Measurements from ENCODE around the gene SPEM3. TPM values are rescaled to one million over a fixed set of nuclear protein-coding genes. Genes with fewer than 3 reads are reported as not detected.

The SPEM3 gene
- total RNA-seq: not detected

DNA sequence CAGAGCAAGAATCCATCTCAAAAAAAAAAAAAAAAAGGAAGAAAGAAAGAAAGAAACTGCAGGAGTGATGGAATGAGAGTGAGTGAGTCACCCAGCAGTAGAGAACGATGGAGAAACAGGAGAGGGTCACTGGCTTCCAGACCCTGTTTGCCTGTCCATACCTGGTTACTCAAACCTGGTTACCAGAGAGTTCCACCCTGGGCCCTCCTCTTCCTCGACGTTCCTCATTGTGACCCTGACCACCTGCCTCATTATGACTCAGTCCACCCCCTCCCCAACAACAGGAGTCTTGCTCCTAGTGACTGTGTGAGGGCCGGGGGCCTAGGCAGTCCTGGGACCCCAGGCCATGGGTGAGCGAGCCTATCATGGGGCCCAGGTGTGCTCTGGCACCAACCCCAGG lies at the start of gene SPEM3:
SPEM3 (plus strand) TSS at position 301 of the 400 bp plus-strand sequence; CDS start at position 347, 46 bp downstream.

DNA sequence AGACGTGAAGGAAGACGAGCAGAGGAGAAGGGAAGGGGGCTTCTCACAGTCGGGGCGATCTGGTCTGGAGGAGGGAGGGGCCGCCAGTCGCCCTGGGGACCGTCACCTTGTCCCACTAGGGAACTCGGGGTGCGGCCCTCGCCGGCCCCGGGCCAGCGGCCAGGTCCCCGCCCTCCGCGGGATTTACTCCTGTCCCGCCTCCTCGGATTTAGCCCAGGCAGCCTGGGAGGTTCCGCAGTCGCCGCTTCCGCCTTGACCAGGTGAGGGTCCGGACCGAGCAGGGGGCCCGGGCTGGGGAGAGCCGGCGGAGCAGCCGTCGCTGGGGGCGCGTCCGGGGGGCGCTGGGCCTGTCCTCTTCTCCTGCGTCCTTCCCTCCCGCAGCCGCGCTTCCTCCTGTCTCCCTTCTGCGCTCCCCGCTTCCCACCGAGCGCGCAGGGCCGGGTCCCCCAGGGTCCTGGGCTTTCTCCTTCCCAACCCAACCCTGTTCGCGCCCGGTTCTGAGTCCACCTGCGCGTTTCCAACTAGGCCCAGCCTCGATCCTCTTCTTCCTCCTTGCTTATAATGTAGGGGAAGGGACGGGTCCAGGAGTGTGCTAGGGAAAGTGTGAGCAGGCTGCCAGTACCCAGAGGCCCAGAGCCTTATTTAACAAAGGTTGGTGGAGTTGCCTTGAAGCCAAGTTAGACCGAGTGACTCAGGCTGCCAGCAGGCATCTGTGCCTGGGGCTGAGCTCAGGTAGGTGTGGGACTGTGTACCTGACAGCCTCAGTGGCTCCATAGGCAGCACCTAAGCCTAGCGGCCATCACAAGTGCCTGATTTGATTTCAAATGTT lies 47.6 kb upstream of the SPEM3 start, which contains the start of gene TNK1:
TNK1 (plus strand) TSS at position 235 of the 829 bp plus-strand sequence. CDS start 1,838 bp downstream, outside the sequence.

DNA sequence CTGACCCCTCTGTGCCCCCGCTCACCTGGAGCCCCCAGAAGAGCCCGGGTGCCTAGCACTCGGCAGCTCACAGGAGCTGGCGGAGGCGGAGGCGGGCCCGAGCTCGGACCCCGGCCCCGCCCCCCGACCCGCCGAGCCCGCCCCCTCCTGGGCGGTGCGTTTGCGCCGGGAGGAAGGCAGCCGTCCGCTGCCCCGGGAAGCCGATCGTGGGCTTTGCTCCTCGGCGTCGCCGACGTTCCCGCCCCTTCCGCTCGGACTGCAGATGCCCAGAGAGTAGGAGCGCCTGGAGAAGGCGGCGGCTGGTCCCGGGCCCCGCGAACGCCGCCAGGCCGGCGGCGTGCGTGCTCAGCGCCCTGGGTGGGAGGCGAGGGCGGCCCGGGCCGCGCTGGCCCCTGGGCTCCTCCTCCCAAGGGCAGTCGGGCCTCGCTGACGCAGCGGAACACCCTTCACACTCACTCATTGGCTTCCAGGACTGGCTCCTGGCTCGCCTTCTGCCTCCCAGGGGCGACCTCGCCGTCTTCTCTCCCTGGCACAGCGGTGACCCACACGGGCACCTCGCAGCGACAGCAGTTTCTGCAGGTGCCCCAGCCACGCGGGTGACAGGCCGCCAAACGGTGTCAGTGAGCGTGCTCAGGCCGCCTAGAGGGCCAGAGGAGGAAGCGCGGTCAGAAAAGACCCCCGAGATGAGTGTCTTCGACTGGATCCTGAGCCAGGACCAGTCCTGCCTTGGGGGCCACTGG lies 34.0 kb upstream of the SPEM3 start, which contains the start of gene PLSCR3:
PLSCR3 (minus strand) TSS at position 74 of the 740 bp plus-strand sequence. CDS start 415 bp downstream, outside the sequence.

DNA sequence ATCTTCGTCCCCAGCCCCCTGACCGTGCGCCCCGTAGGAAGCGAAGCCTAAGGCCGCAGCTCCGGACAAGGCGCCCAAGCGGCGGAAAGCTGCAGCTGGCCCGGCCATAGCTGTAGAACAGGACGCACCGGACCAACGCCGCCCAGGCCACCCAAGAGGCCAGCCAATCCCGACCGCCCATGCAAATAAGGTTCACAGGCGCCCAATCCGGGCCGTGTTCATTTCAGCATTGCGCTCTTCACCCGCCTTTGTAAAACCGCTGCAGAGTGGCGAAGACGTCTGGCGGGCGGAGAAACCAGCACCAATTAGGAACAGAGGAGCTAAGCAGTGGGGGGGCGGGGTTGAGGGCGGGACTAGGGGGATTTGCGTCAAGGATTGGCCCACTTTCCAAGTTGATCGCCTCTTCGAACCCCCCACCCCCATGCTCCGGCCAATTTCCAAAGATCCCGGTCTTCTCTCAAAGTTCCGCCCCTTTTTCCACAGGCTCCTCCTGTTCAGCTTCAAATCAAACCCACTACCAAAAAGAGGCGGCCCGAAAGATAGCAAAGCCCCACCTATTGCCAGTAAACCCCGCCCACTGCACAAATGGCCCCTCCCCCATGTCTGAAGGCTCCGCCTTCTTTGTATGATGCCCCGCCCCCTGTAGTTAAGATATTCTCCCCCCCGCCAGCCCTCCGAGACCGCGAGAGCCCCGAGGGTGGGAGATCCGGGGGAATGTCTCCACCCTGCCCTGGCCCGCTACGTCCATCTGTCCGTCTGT lies 24.5 kb upstream of the SPEM3 start, which contains the start of gene TMEM256:
TMEM256 (minus strand) TSS at position 121 of the 760 bp plus-strand sequence; CDS start at position 108, 13 bp downstream.

DNA sequence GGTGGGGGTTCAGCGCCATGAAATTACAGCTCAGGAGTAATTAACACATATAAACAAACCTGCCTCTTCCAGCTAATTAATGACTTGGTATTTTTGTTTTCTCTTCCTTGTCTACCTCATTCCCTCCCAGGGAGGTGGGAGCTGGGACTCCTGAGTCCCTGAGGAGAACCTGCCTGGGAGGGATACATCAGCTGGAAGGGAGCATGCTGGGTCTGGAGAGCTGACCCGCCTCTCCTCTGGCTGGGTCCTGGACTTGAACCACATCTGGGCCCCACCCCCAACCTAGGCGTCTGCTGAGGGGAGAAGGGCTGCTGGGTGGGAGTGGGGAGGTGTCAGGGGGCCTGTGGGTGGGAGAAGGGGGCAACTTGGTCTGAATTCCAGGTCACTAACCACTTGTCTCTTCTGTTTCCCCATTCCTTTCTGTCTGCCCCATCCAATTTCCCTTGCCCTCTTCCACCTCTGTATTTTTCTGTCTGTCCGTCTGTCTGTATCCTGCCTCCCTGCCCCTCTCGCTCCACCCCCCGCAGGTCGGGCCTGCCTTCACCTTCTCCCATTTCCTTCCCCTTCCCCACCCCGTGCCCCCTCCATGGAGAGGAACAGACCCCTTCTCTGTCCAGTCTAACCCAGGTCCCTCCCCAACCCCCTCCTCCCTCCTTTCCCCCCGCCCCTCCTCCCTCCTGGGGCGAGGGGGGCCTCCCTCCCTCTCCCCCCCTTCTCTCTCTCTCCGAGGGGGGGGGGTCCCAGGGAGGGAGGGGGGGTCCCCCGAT lies 21.0 kb upstream of the SPEM3 start, which contains the start of gene NLGN2:
NLGN2 (plus strand) TSS at position 361 of the 767 bp plus-strand sequence. CDS start 411 bp downstream, outside the sequence.

DNA sequence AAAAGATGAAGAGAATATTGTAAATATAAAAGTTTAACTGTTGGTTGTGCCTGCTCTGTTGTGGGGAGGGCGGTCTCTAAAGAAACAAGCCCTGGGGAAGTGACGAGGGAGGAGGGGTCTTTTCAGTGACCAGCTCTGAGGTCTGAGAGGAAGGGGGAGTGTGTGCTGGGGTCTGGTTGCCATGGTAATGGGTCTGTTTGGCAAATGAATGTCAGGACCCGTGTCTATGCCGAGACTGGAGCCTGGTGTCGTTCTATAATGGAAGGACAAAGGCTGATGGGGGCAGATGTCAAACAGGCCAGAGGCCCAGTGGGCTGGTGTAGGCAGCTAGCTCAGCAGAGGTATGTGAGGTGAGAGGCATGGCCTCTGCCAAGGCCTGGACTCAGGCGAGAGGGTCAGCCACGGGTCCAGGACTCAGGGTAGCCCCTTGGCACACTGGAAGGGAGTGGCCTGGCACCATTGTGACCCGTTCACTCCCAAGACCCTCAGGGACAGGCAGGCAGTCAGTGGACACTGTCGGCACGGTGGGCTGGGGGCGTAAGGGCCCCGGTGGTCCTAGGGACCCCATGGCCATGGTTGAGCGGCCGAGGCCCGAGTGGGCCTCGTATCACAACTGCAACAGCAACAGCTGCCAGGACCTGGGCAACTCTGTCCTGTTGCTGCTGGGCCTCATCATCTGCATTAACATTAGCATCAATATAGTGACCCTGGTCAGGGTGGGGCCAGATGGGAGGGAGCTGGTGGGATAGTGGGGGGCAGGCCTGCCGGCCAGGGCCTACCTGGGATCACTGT lies 8.6 kb upstream of the SPEM3 start, which contains the start of gene SPEM1:
SPEM1 (plus strand) TSS at position 506 of the 792 bp plus-strand sequence; CDS start at position 567, 61 bp downstream.

DNA sequence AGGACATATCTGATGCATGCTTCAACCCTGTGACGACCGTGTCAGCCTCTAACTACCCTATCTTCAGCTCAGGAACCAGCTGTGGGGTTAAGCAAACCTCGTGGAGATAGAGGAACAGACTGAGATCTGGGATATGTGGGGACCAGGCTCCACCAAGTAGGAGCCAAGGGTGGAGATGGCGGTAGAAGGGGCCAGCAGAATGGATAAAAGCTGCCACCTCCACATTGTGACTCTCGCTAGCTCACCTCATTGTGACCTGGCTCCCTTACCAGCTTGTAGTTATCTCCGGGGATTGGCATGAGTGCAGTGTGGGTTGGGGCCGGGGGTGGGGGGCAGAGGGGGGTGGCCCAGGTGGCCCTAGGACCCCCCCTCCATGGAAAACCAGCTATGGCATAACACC lies 3.3 kb upstream of the SPEM3 start, which contains the start of gene SPEM2:
SPEM2 (plus strand) TSS at position 301 of the 400 bp plus-strand sequence; CDS start at position 374, 73 bp downstream.

DNA sequence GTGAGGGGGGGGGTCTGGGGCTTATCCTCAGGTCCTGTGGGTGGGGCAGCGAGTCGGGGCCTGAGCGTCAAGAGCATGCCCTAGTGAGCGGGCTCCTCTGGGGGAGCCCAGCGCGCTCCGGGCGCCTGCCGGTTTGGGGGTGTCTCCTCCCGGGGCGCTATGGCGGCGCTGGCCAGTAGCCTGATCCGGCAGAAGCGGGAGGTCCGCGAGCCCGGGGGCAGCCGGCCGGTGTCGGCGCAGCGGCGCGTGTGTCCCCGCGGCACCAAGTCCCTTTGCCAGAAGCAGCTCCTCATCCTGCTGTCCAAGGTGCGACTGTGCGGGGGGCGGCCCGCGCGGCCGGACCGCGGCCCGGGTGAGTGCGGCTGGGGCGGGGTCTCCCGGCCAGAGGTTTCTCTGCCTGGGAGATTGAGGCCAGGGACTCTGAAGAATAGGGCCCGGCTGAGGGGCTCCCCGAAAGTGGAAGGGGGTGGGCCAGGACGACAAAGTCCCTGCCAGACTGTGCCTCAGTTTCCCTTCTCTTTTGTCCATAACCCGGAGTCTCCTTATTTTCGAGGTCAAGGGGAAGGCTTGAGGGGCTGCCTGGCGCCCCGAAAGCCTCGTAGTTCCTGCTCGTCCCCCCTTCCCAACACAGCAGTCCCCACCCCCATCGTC lies 10.9 kb downstream of the SPEM3 start, which contains the start of gene FGF11:
FGF11 (plus strand) TSS at position 51 of the 651 bp plus-strand sequence; CDS start at position 160, 109 bp downstream.

DNA sequence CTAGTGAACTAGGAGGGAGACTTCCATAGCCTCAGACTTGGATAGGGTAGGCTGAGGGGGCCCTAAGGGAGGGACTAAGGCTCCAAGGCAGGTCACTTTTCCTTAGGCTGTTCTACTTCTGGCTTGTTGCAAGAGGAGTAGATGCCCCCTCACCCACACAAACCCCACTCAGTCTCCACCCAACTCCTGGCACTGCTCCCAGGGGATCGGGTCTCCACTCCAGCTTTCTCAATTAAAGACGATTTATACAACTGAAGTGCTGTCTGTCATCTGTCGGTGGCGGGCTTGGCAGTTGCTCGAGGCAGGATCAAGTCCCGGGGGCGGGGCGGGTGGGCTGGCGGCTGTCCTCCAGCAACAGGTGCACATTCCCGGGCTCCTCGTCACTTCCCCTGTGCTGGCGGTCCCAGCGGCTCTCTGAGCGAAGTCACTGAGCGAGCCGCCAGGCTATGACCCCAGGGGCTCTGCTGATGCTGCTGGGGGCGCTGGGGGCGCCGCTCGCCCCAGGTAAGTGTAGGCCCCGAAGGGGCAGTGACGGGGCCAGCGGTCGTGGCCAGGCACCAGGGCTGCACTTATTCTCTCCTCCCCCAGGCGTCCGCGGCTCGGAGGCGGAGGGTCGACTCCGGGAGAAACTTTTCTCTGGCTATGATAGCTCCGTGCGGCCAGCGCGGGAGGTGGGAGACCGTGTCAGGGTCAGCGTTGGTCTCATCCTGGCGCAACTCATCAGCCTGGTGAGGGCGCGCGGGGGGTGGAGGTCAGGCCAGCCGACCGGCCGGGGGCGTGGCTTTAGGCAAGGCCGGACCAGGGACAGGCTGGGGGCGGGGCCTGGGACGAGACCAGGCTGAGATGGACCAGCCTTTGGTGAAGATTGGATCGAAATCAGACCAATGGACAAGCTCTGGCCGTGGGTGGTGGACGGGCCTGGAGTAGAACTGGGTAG lies 16.3 kb downstream of the SPEM3 start, which contains the start of gene CHRNB1:
CHRNB1 (plus strand) TSS at position 380 of the 937 bp plus-strand sequence; CDS start at position 447, 67 bp downstream.

DNA sequence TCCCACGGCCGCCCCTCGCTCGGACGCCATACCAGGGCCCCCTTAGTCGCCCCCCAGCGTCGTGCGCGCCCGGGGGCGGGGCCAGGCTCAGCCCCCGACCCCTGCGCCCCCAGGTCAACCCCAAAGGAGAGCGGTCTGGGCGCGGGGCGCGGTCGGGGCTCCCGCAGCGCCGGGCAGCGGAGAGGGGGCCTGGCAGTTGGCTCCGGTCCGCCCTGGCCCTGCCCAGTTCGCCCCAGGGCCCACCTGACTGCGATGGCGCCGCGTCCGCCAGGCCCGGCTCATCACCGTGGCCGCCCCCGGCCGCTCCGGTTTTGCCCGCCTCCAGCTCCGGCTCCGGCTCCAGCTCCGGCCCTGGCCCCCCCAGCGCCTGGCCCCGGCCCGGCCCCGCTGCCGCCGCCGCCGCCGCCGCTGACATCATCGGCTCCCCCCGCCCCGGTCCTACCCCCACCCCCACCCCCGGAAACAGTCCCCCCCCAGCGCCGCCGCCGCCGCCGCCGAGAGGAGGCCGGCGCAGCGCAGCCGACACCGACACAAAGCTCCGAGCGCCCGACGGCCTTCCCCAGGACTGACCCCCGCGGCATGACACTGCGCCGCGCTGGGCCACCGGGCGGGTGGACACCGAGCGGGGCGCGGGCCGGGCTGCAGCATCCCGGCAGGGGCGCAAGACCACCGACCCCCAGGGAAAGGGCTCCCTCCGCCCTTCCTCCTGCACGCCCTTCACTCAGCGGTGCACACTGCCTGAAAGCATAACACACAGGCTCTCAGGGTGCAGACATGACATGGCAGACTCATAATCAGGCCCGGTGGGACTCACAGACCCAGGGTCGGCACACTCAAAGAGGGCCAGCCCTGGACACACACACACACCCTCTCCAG lies 50.8 kb downstream of the SPEM3 start, which contains the start of gene ZBTB4:
ZBTB4 (minus strand) TSS at position 419 of the 876 bp plus-strand sequence. CDS start 12,830 bp downstream, outside the sequence.

DNA sequence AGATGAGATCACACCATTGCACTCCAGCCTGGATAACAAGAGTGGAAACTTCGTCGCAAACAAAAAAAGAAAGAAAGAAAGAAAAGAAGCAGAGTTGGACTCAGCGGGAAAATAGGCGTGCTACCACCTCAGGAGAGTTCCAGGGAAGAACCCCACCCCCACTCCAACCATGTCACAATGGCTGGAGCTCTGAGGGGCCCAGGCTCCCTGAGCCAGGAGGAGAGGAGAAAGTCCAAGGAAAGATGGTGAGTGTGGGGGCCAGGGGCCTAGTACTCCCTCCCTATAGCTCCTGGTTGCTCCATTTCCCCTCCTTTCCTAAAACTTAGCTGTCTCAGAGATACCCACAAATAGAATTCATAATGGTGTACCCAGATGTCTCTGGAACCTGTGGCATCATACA lies 52.6 kb downstream of the SPEM3 start, which contains the start of gene SLC35G6:
SLC35G6 (plus strand) TSS at position 172 of the 400 bp plus-strand sequence; CDS start at position 243, 71 bp downstream.

Other genes with a start within 250 kb of the SPEM3 start
- under 1 TPM; 0.33 to 0.34 TPM for gene ASGR1, start 249.5 kb upstream of the SPEM3 start, total RNA-seq
- gene DLG4, start 209.0 kb upstream of the SPEM3 start, total RNA-seq: 1 to 10 TPM; 6.2 to 9.7 TPM
- gene ACADVL, start 208.9 kb upstream of the SPEM3 start, total RNA-seq: 100 to 1,000 TPM in 1 of 2 donors, 10 to 100 TPM in 1; 86.6 to 149 TPM
- 100 to 1,000 TPM in 1 of 2 donors, 10 to 100 TPM in 1; 98.6 to 107 TPM for gene DVL2, start 194.3 kb upstream of the SPEM3 start, total RNA-seq
- 10 to 100 TPM; 65.7 to 80.9 TPM for gene PHF23, start 189.4 kb upstream of the SPEM3 start, total RNA-seq
- gene GABARAP, start 186.4 kb upstream of the SPEM3 start, total RNA-seq: 100 to 1,000 TPM; 165 to 225 TPM
- 10 to 100 TPM; 18.6 to 30.3 TPM for gene CTDNEP1, start 177.1 kb upstream of the SPEM3 start, total RNA-seq
- gene ELP5, start 176.6 kb upstream of the SPEM3 start, total RNA-seq: 10 to 100 TPM; 33.7 to 47.3 TPM
- gene CLDN7, start 166.4 kb upstream of the SPEM3 start, total RNA-seq: under 1 TPM; 0.69 to 1.00 TPM
- gene SLC2A4, start 147.1 kb upstream of the SPEM3 start, total RNA-seq: under 1 TPM; under 0.01 to 0.34 TPM
- gene YBX2, start 134.2 kb upstream of the SPEM3 start, total RNA-seq: under 1 TPM in 1 of 2 donors, not detected in 1; 0.67 TPM
- 100 to 1,000 TPM; 830 to 988 TPM for gene EIF5A, start 121.2 kb upstream of the SPEM3 start, total RNA-seq
- gene GPS2, start 113.5 kb upstream of the SPEM3 start, total RNA-seq: 10 to 100 TPM; 74.7 to 87.2 TPM
- 10 to 100 TPM; 14.8 to 16.7 TPM for gene NEURL4, start 99.5 kb upstream of the SPEM3 start, total RNA-seq
- under 1 TPM in 1 of 2 donors, not detected in 1; 0.67 TPM for gene ACAP1, start 92.3 kb upstream of the SPEM3 start, total RNA-seq
- gene KCTD11, start 76.7 kb upstream of the SPEM3 start, total RNA-seq: 1 to 10 TPM; 1.3 to 3.4 TPM
- gene TMEM95, start 73.7 kb upstream of the SPEM3 start, total RNA-seq: not detected
- under 1 TPM; 0.69 to 1.00 TPM for gene TNK1, start 47.8 kb upstream of the SPEM3 start, total RNA-seq
- gene PLSCR3, start 34.3 kb upstream of the SPEM3 start, total RNA-seq: 10 to 100 TPM in 1 of 2 donors, 1 to 10 TPM in 1; 9.6 to 12.0 TPM
- gene TMEM256, start 24.8 kb upstream of the SPEM3 start, total RNA-seq: 100 to 1,000 TPM in 1 of 2 donors, 10 to 100 TPM in 1; 73.0 to 107 TPM
- 1 to 10 TPM; 4.0 to 4.1 TPM for gene NLGN2, start 21.0 kb upstream of the SPEM3 start, total RNA-seq
- gene SPEM1, start 8.5 kb upstream of the SPEM3 start, total RNA-seq: not detected
- gene SPEM2, start 3.2 kb upstream of the SPEM3 start, total RNA-seq: not detected
- 1 to 10 TPM; 7.3 to 7.9 TPM for gene TMEM102, start 6.6 kb downstream of the SPEM3 start, total RNA-seq
- under 1 TPM; under 0.01 to 0.33 TPM for gene FGF11, start 10.7 kb downstream of the SPEM3 start, total RNA-seq
- gene CHRNB1, start 16.2 kb downstream of the SPEM3 start, total RNA-seq: 1 to 10 TPM; 5.5 to 5.7 TPM
- 10 to 100 TPM; 16.3 to 23.1 TPM for gene ZBTB4, start 50.8 kb downstream of the SPEM3 start, total RNA-seq
- gene SLC35G6, start 52.6 kb downstream of the SPEM3 start, total RNA-seq: not detected
- gene POLR2A, start 55.5 kb downstream of the SPEM3 start, total RNA-seq: 10 to 100 TPM; 95.3 to 96.9 TPM
- gene TNFSF12, start 120.2 kb downstream of the SPEM3 start, total RNA-seq: 10 to 100 TPM; 14.8 to 19.3 TPM
- gene TNFSF13, start 129.9 kb downstream of the SPEM3 start, total RNA-seq: 1 to 10 TPM; 2.4 to 2.7 TPM
- 100 to 1,000 TPM in 1 of 2 donors, 10 to 100 TPM in 1; 67.4 to 114 TPM for gene SENP3, start 133.1 kb downstream of the SPEM3 start, total RNA-seq
- 10 to 100 TPM; 18.3 to 20.0 TPM for gene CD68, start 150.8 kb downstream of the SPEM3 start, total RNA-seq
- 100 to 1,000 TPM; 181 to 189 TPM for gene MPDU1, start 155.0 kb downstream of the SPEM3 start, total RNA-seq
- gene SOX15, start 161.2 kb downstream of the SPEM3 start, total RNA-seq: under 1 TPM in 1 of 2 donors, not detected in 1; 0.33 TPM
- 10 to 100 TPM; 36.3 to 36.5 TPM for gene FXR2, start 186.0 kb downstream of the SPEM3 start, total RNA-seq
- 10 to 100 TPM; 22.4 to 24.6 TPM for gene SAT2, start 199.0 kb downstream of the SPEM3 start, total RNA-seq
- gene SHBG, start 201.3 kb downstream of the SPEM3 start, total RNA-seq: under 1 TPM; 0.33 to 0.34 TPM
- not detected for gene ATP1B2, start 222.1 kb downstream of the SPEM3 start, total RNA-seq